ENCODE results near the gene ENKUR.
"Not testable (repeated sequence)": the region's sequence is repeated elsewhere in the genome, so short reads cannot be mapped to it uniquely, and the experiment has no call there.

Gene ENKUR

DNA sequence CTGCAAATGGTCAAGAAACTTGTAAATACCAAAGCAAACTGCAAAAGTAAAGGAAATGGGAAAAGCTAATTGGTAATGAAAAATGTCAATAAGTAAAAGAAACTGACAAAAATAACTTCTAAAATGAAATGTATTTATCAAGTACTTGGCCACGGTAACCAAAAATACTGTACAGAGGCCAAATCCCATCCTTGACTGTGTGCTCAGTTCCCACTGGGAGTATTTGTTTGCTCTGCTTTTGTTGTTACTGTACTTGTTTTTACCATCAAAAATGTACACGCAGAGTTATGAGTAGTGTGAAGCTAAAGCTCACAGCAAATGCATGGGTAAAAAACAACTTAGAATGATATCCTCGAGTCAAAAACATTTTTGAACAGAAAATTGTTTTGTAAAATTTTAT is 31.1 kb downstream of the ENKUR start:
- DNase-seq (ENCODE audit: insufficient read length, low spot score) = no peak
- TF ChIP-seq POLR2AphosphoS5 (IDR thresholded peaks at IDR 0.05; ENCODE audit: low read depth, low read length) (no peak), POU2F2 (IDR thresholded peaks at IDR 0.05; ENCODE audit: low read depth, low read length) (no peak)
- FAIRE-seq = no peak

DNA sequence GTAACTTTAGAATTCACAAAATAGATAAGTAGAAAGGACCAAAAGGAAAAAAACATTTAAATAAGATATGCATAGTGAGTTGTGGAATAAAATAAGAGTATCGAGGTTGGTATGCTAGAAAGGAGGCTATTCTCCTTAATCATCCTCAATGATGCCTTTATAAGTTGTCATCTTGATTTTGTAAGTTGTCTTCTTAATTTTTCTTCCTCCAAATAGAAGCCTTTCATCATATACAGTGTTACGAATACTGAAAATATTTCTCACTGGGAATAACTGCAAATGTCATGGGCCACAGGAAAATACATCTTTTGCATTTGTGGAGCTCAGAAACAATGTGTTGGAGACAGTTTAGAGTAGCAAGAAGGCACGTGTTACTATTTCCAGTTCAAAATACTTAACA is 32.0 kb downstream of the ENKUR start:
- no peak for TF ChIP-seq POLR2A (IDR thresholded peaks at IDR 0.05; ENCODE audit: low read depth, low read length)
- TF ChIP-seq PAX5 (IDR thresholded peaks at IDR 0.05; ENCODE audit: insufficient read depth, low read length, severe bottlenecking) = no peak
- no peak for TF ChIP-seq POLR2AphosphoS5 (IDR thresholded peaks at IDR 0.05; ENCODE audit: low read depth, low read length)
- no peak for TF ChIP-seq SPI1 (IDR thresholded peaks at IDR 0.05; ENCODE audit: low read depth, low read length)
- no peak for TF ChIP-seq POU2F2 (IDR thresholded peaks at IDR 0.05; ENCODE audit: low read depth, low read length)
- no peak for TF ChIP-seq TAF1 (IDR thresholded peaks at IDR 0.05; ENCODE audit: low read depth, low read length)
- FAIRE-seq = no peak
- DNase-seq (ENCODE audit: insufficient read length, low spot score) = no peak

DNA sequence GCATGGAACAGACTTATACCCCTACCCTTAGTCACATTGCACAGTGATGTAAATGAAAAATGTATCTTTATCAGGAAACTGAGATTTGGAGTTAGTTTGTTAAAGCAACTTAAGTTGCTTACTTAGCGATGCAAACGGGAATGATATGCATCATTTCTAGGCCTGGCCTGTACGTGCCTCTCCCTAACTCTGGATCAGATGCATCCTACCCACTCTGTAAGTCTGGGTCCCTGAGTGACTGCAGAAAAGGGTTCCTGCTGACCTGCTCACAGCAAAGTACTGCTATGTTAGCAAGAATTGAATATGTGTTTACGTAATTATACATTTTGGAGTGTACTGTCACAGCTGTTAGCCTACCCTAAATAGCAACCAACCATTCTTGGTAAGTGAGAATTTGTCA is 32.8 kb downstream of the ENKUR start:
- DNase-seq (ENCODE audit: insufficient read length, low spot score) (no peak), FAIRE-seq (no peak)
- TF ChIP-seq POLR2AphosphoS5 (IDR thresholded peaks at IDR 0.05; ENCODE audit: low read depth, low read length) (no peak), SPI1 (IDR thresholded peaks at IDR 0.05; ENCODE audit: low read depth, low read length) (no peak), PAX5 (IDR thresholded peaks at IDR 0.05; ENCODE audit: insufficient read depth, low read length, severe bottlenecking) (no peak), POU2F2 (IDR thresholded peaks at IDR 0.05; ENCODE audit: low read depth, low read length) (no peak), POLR2A (IDR thresholded peaks at IDR 0.05; ENCODE audit: low read depth, low read length) (no peak), TAF1 (IDR thresholded peaks at IDR 0.05; ENCODE audit: low read depth, low read length) (no peak)

DNA sequence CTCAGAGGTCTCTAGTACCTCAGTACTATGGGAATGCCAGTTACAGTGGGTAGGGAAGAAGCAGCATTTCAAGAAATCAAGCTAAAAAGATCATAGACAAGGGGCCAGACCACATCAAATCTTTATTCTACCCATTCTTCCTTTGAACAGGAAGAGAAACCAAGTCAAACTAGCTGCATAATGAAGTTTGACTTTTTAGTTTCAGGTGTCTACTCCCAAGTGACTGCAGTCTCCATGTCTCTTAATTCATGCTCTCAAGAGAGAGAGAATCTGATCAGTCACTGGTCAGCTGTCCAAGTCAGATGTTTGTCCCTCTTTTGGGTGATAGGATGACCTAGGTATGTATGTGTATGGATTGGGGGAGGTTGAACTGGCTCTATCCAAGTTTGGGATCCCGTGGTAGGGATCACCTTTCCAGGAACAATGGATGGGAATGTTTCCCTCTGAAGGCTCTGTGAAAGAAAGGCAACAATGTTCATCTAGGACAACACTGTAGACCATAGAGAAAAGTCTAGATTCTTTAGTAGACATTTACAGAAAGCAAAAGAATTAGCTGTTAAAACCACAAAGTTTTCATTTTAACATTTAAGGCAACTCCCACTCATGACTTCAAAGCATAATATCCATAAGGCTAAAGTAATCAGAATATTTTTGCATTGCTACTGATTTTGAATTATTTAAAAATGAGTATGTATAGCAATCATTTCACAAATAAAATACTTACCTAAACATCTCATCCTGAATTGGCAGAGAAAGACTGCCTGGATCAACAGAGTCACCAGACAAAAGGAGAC is 33.4 kb downstream of the ENKUR start:
- no peak for FAIRE-seq
- no peak for TF ChIP-seq POU2F2 (IDR thresholded peaks at IDR 0.05; ENCODE audit: low read depth, low read length)
- TF ChIP-seq POLR2A (IDR thresholded peaks at IDR 0.05; ENCODE audit: low read depth, low read length) = no peak
- TF ChIP-seq PAX5 (IDR thresholded peaks at IDR 0.05; ENCODE audit: insufficient read depth, low read length, severe bottlenecking) = no peak
- TF ChIP-seq TAF1 (IDR thresholded peaks at IDR 0.05; ENCODE audit: low read depth, low read length) = no peak
- no peak for TF ChIP-seq POLR2AphosphoS5 (IDR thresholded peaks at IDR 0.05; ENCODE audit: low read depth, low read length)
- no peak for TF ChIP-seq SPI1 (IDR thresholded peaks at IDR 0.05; ENCODE audit: low read depth, low read length)
- DNase-seq (ENCODE audit: insufficient read length, low spot score) = no peak

DNA sequence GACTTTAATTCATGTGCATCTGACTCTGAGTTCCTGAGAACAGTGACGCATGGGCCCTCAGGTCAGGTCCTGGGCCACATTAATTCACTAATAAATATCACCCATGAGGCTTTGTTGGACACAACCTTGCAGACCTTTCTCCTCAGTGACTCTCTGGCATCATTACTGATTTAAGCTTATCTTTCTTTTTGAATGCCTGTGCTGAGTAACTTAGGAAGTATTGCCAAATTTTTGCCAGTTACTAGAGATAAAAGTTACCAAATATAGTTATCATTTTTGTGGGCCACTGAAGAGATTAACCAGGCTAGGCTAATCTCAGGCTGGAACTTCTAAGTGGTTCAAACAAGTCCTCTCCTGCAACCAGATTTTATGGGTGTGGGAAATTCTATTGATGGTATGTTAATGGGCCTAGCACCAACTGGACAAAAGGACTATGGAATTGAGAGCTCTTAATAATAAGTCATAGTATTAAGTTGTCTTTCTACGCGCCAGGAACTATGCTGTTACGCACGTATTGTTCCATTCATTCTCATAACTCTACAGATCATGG is 34.7 kb downstream of the ENKUR start:
- FAIRE-seq (no peak), DNase-seq (ENCODE audit: insufficient read length, low spot score) (no peak)
- TF ChIP-seq SPI1 (IDR thresholded peaks at IDR 0.05; ENCODE audit: low read depth, low read length) (no peak), TAF1 (IDR thresholded peaks at IDR 0.05; ENCODE audit: low read depth, low read length) (no peak), PAX5 (IDR thresholded peaks at IDR 0.05; ENCODE audit: insufficient read depth, low read length, severe bottlenecking) (no peak), POU2F2 (IDR thresholded peaks at IDR 0.05; ENCODE audit: low read depth, low read length) (no peak), POLR2A (IDR thresholded peaks at IDR 0.05; ENCODE audit: low read depth, low read length) (no peak), POLR2AphosphoS5 (IDR thresholded peaks at IDR 0.05; ENCODE audit: low read depth, low read length) (no peak)

DNA sequence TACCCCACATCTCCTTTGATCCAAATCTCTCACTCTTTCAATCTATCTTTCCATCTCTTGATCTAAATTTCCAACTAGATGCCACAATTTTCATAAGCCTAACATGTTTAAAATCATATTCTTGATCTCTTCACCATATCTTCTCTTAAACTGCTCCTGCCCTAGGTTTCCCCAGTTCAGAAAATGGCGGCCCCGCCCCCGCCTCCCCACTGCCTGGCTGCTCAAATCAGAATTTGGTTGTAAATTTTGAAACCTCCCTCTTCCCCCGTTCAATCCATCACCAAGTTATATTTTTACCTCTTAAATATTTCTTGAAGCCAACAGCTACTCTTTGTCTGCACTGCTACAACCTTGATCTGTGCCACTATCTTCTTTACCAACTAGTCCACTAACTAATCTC is 36.3 kb downstream of the ENKUR start:
- DNase-seq (ENCODE audit: insufficient read length, low spot score) = no peak
- no peak for TF ChIP-seq POLR2A (IDR thresholded peaks at IDR 0.05; ENCODE audit: low read depth, low read length)
- no peak for TF ChIP-seq PAX5 (IDR thresholded peaks at IDR 0.05; ENCODE audit: insufficient read depth, low read length, severe bottlenecking)
- no peak for FAIRE-seq

DNA sequence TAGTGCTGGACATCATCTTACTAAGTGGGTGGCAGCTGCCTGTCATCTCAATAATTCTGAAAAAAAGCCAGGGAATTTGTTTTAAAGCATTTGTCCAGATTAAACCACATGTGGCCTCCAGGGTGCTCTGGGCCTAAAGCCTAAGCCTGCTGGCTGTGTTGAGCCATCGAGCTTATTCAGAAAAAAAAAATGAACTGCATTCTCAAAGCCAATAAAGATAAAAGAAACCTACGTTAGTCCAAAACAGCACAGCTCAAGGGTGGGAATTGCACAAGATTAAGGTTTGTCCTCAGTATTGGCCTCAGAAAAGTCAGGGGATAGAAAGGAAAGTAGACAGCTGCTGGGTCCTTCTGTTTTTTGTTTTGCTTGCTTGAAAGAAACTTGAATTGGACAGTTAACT is 41.0 kb downstream of the ENKUR start:
- TF ChIP-seq SPI1 (IDR thresholded peaks at IDR 0.05; ENCODE audit: low read depth, low read length) (no peak), POLR2A (IDR thresholded peaks at IDR 0.05; ENCODE audit: low read depth, low read length) (no peak), TAF1 (IDR thresholded peaks at IDR 0.05; ENCODE audit: low read depth, low read length) (no peak), PAX5 (IDR thresholded peaks at IDR 0.05; ENCODE audit: insufficient read depth, low read length, severe bottlenecking) (no peak), POLR2AphosphoS5 (IDR thresholded peaks at IDR 0.05; ENCODE audit: low read depth, low read length) (no peak), POU2F2 (IDR thresholded peaks at IDR 0.05; ENCODE audit: low read depth, low read length) (no peak)
- DNase-seq (ENCODE audit: insufficient read length, low spot score) = no peak

DNA sequence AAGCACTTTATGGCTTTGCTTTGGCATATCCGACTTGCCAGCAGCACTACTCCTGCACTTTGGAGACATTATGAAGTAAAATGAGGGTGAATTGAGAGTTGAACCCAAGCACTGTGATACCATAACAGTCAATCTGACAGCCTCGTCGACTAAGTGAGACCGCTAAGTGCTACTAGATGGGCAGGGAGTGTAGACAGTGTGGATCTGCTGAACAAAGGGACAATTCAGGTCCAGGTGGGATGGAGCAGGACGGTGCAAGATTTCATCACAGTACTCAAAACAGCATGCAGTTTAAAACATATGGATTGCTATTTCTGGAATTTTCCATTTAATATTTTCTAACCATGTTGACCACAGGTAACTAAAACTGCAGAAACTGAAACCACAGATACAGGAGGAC is 42.8 kb downstream of the ENKUR start:
- FAIRE-seq (no peak), DNase-seq (ENCODE audit: insufficient read length, low spot score) (no peak)

More for the DNA sequence above, 41.0 kb downstream of the ENKUR start:
- no peak for FAIRE-seq

DNA sequence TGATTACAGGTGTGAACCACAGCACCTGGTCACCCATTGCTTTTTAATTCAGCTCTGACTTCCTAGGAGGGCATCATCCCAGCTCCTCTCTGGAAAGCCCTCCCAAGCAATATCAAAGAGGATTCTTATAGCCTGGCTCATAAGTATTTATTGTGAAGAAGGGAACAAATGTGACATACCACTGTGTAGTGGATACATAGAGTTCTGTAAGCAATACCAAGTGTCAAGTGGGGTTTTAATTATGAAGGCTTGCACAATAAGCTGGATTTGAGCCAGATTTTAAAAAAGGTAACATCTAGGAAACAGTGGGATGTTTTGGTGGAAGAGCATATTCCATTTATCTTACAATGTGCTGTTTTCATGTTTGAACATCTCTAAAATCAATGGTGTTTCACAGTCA is 44.6 kb downstream of the ENKUR start:
- DNase-seq (ENCODE audit: insufficient read length, low spot score) = no peak
- TF ChIP-seq POLR2A (IDR thresholded peaks at IDR 0.05; ENCODE audit: low read depth, low read length) = no peak
- no peak for TF ChIP-seq TAF1 (IDR thresholded peaks at IDR 0.05; ENCODE audit: low read depth, low read length)
- no peak for TF ChIP-seq POLR2AphosphoS5 (IDR thresholded peaks at IDR 0.05; ENCODE audit: low read depth, low read length)
- no peak for TF ChIP-seq PAX5 (IDR thresholded peaks at IDR 0.05; ENCODE audit: insufficient read depth, low read length, severe bottlenecking)
- TF ChIP-seq SPI1 (IDR thresholded peaks at IDR 0.05; ENCODE audit: low read depth, low read length) = no peak
- no peak for TF ChIP-seq POU2F2 (IDR thresholded peaks at IDR 0.05; ENCODE audit: low read depth, low read length)
- no peak for FAIRE-seq

More for the DNA sequence above, 42.8 kb downstream of the ENKUR start:
- TF ChIP-seq POU2F2 (IDR thresholded peaks at IDR 0.05; ENCODE audit: low read depth, low read length) (no peak), SPI1 (IDR thresholded peaks at IDR 0.05; ENCODE audit: low read depth, low read length) (no peak), POLR2AphosphoS5 (IDR thresholded peaks at IDR 0.05; ENCODE audit: low read depth, low read length) (no peak), PAX5 (IDR thresholded peaks at IDR 0.05; ENCODE audit: insufficient read depth, low read length, severe bottlenecking) (no peak)

DNA sequence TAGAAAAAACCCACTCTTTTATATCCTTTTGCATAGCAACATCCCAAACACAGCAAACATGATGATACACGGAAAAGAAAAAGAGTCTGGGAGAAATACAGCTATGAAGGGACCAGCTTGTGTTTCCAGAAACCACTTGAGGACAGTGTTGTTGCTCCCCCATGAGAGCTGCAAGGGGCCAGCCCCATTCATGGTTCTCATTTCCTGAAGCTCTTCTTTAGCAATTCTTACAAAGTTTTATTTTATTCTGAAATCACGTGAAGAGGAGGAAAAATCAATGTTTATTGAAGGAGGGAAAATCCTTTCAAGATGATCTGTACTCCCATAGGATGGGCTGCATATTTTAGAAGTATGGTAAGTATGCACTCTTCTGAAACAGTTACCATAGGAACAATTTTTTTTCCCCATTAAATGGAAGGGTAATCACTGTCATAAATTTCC is 46.1 kb downstream of the ENKUR start:
- DNase-seq (ENCODE audit: insufficient read length, low spot score) (no peak), FAIRE-seq (no peak)
- TF ChIP-seq PAX5 (IDR thresholded peaks at IDR 0.05; ENCODE audit: insufficient read depth, low read length, severe bottlenecking) = no peak
- TF ChIP-seq SPI1 (IDR thresholded peaks at IDR 0.05; ENCODE audit: low read depth, low read length) = no peak
- no peak for TF ChIP-seq POU2F2 (IDR thresholded peaks at IDR 0.05; ENCODE audit: low read depth, low read length)
- no peak for TF ChIP-seq TAF1 (IDR thresholded peaks at IDR 0.05; ENCODE audit: low read depth, low read length)
- no peak for TF ChIP-seq POLR2AphosphoS5 (IDR thresholded peaks at IDR 0.05; ENCODE audit: low read depth, low read length)
- TF ChIP-seq POLR2A (IDR thresholded peaks at IDR 0.05; ENCODE audit: low read depth, low read length) = no peak

DNA sequence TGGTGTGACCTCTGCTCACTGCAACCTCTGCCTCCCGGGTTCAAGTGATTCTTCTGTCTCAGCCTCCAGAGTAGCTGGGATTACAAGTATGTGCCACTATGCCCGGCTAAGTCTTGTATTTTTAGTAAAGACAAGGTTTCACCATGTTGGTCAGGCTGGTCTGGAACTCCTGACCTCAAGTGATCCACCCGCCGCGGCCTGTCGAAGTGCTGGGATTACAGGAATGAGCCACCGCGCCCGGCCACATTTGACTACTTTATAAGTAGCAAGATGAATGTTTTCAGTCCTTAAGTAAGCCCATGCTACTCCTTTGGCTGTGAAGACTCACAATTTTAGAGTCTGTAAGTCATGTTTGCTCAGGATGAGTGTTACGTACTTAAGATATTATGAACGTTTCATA is 47.0 kb downstream of the ENKUR start:
- not testable (repeated sequence) for DNase-seq (ENCODE audit: insufficient read length, low spot score); FAIRE-seq
